ENCODE data around the gene PFKP. TPM values are rescaled to one million over a fixed set of nuclear protein-coding genes. Genes with fewer than 3 reads are reported as not detected.
A peak's percentile ranks its signal among the peaks of the same experiment; 100 is the strongest.

PFKP gene
- total RNA-seq, 4 donors from 2014 or later = 90.8 to 255 (median 112) TPM

DNA sequence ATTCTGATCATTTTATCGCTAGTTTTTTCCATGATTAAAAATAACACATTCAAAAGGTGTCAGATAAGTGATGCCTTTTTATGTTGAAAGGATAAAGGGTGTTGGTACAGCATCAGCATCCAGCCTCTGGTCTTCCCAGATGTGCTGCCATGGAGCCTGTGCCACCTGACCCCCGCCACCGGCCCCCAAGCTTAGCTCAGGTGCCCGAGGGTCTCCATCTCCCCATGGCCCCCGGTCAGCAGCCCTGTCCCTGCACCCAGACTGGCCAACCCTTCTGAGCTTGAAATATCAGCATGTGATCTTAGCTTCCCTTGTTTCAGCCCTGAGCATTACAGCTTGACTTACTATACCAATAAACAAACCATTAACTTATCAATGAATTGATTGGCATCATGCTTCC is 24.6 kb downstream of the PFKP start:
- H3K36me3 ChIP-seq = peaks cover 0 to 3% (median 0%) of the 10 kb centered on the region in 4 donors
- no peak for TF ChIP-seq EP300 (IDR thresholded peaks at IDR 0.05)
- TF ChIP-seq, protein P1, sequence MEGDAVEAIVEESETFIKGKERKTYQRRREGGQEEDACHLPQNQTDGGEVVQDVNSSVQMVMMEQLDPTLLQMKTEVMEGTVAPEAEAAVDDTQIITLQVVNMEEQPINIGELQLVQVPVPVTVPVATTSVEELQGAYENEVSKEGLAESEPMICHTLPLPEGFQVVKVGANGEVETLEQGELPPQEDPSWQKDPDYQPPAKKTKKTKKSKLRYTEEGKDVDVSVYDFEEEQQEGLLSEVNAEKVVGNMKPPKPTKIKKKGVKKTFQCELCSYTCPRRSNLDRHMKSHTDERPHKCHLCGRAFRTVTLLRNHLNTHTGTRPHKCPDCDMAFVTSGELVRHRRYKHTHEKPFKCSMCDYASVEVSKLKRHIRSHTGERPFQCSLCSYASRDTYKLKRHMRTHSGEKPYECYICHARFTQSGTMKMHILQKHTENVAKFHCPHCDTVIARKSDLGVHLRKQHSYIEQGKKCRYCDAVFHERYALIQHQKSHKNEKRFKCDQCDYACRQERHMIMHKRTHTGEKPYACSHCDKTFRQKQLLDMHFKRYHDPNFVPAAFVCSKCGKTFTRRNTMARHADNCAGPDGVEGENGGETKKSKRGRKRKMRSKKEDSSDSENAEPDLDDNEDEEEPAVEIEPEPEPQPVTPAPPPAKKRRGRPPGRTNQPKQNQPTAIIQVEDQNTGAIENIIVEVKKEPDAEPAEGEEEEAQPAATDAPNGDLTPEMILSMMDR (IDR thresholded peaks at IDR 0.05) = no peak
- TF ChIP-seq POLR2A (IDR thresholded peaks at IDR 0.05; ENCODE audit: low read depth) = no peak
- TF ChIP-seq POLR2AphosphoS5 (IDR thresholded peaks at IDR 0.05) = no peak
- no peaks in the 10 kb centered on the region for H3K9me3 ChIP-seq
- peaks cover 38 to 69% (median 56%) of the 10 kb centered on the region in 4 donors for H3K4me1 ChIP-seq
- H3K4me3 ChIP-seq = no peak overlapping the region
- 96% methylated on average over 5 of the region's 5 CpGs for WGBS
- no peak for DNase-seq (ENCODE audit: extremely low spot score)
- H3K27me3 ChIP-seq = no peaks in the 10 kb centered on the region
- intact Hi-C loops (cut with DNase I) = no loop called here
- peak overlapping the region; percentile 72 to 76 (median 74) for H3K27ac ChIP-seq (replicated peaks in 1 of 4)

GRCh38 chr10:3093996-3094395 is 26.6 kb downstream of the PFKP start:
- WGBS = 98% methylated on average over 5 of the region's 5 CpGs
- TF ChIP-seq POLR2AphosphoS5 (IDR thresholded peaks at IDR 0.05) (no peak), EP300 (IDR thresholded peaks at IDR 0.05) (no peak), POLR2A (IDR thresholded peaks at IDR 0.05; ENCODE audit: low read depth) (no peak)
- TF ChIP-seq, protein P1 (IDR thresholded peaks at IDR 0.05) = no peak
- Histone ChIP-seq H3K9me3 (no peaks in the 10 kb centered on the region), H3K4me1 (peaks cover 38 to 74% (median 60%) of the 10 kb centered on the region in 4 donors), H3K36me3 (peaks cover 0 to 3% (median 0%) of the 10 kb centered on the region in 4 donors), H3K27ac (replicated peaks in 1 of 4) (peak overlapping the region; percentile 32 to 89 (median 82)), H3K27me3 (no peaks in the 10 kb centered on the region), H3K4me3 (no peak overlapping the region)
- DNase-seq (ENCODE audit: extremely low spot score) = no peak
- intact Hi-C loops (cut with DNase I) = no loop called here

DNA sequence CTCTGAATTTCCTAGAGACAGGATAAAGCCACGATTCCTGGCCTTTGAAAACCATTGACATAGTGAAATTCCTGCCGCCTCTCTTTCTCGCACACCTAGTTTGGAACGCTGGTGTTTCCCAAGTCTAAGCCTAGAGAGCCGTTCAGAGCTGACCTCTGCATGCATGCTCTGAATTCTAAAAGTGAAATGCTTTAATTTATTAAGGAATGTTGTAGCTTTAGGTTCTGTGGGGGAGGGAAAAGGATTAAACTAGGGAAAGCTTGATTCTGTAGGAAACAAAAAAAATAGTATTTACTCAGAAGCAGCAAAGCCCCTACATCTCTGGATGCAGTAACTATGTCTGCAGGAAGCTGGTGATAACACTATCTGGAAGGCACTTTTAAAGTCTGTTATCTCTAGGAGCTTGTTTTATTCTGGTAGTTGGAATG is 27.3 kb downstream of the PFKP start:
- no peak for DNase-seq (ENCODE audit: extremely low spot score)
- Histone ChIP-seq H3K27me3 (no peaks in the 10 kb centered on the region), H3K27ac (replicated peaks in 1 of 4) (peak overlapping the region; percentile 78 to 89 (median 84)), H3K36me3 (peaks cover 0 to 6% (median 4%) of the 10 kb centered on the region in 4 donors), H3K4me1 (peaks cover 38 to 74% (median 60%) of the 10 kb centered on the region in 4 donors), H3K9me3 (no peaks in the 10 kb centered on the region), H3K4me3 (no peak overlapping the region)
- intact Hi-C loops (cut with DNase I) = no loop called here
- 59% methylated on average over 5 of the region's 5 CpGs for WGBS
- TF ChIP-seq EP300 (IDR thresholded peaks at IDR 0.05) = no peak
- TF ChIP-seq, protein P1 (IDR thresholded peaks at IDR 0.05) = no peak
- TF ChIP-seq POLR2AphosphoS5 (IDR thresholded peaks at IDR 0.05) = no peak
- no peak for TF ChIP-seq POLR2A (IDR thresholded peaks at IDR 0.05; ENCODE audit: low read depth)

DNA sequence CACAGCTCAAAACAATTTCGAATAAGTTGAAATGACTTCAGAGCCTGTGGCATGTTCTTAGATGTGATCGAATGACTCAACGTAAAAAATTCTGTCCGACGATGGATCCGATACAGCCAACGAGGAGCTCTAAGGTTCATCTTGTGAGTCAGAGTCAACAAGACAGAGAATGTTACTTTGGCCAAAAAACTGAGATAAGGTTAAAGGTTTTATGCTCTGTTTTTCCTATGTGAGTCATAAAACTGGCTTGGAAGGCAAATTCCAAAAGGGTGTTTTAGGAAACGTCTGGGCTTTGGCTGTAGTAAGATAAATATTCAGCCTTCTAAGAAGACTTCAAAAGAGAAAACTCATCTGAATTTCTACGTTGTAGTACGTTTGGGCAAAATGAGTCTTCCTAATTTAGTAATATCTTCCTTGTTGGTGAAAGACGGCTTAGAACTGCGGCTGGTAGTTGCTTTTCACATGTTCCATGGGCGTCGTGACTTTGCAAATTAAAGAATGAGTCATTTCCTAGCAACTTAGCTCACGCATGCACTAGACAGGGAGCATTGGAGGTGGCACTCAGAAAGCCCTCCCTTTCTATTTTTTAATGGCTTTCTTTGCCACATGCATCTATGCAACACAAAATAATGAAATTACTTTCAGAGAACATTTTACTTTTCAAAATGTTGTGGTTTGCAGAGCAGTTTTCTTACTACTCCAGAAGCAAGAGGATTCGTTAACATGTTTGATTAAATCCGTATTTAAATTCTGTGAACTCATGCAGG is 28.2 kb downstream of the PFKP start:
- intact Hi-C loops (cut with DNase I) = no loop called here
- H3K27ac ChIP-seq (replicated peaks in 1 of 4) = peak overlapping the region; percentile 78 to 89 (median 84)
- TF ChIP-seq POLR2AphosphoS5 (IDR thresholded peaks at IDR 0.05) (peak; percentile 85 to 86), EP300 (IDR thresholded peaks at IDR 0.05) (peak; percentile 74), POLR2A (IDR thresholded peaks at IDR 0.05; ENCODE audit: low read depth) (no peak)
- TF ChIP-seq, protein P1 (IDR thresholded peaks at IDR 0.05) = no peak
- H3K27me3 ChIP-seq = no peaks in the 10 kb centered on the region
- H3K36me3 ChIP-seq = peaks cover 0 to 15% (median 13%) of the 10 kb centered on the region in 4 donors
- no peaks in the 10 kb centered on the region for H3K9me3 ChIP-seq
- H3K4me3 ChIP-seq = peak overlapping the region; percentile 7 to 26 (median 18)
- peaks cover 32 to 72% (median 58%) of the 10 kb centered on the region in 4 donors for H3K4me1 ChIP-seq
- WGBS = 5% methylated on average over 17 of the region's 17 CpGs
- DNase-seq (ENCODE audit: extremely low spot score) = no peak

All from esophagus muscularis mucosa (tissue), 4 donors.